Pons (tissue), 1 donor: Measurements from ENCODE around the gene CASQ2.

Experiments used
- DNase-seq: peaks from one replicate; pipeline ENCODE4 v3.0.0-alpha.2; 2016; ENCODE audit warnings: low spot score

CASQ2 gene

DNA sequence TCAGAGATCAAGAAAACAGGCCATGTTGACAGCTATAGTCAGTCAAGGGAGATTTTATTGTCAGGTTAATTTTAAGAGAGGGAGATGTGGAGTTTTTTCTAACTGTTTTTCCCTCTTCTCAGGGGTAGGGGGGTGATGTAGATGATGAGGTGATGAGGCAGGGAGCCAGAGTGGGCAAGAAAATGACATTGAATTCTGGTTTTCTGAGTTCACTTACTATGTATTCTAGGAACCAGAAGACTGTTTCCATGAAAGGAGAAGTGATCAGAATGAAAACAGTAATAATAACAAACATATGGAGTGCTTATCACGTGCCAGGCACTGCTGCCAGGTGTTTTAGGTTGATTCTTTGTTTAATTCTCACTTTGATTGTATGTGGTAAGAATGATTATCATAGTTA lies 40.2 kb downstream of the CASQ2 start:
- no peak for DNase-seq

DNA sequence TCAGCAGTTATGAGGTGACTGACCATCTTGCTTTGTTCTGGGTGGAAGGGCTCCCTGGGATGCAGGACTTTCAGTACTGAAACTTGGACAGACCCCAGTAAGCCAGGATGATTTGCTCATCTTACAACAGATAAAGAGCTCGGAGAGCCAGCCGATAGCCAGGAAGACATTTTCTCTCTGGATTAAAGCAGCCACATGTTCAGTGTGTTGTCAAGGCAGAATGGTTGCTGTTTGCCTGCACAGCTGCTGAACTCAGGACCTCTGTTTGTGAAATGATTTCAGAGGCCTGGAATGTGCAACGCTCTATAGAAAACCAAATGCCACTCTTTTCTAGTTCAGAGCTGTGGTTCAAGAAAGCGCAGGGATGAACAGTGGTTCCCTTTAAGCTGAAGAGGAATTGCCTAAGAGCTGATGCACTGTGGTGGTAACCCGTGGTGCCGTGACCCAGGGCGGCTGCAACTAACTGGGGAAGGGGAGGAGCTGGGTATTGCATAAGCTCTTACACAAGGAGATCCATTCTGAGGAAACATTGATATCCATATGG lies 40.7 kb downstream of the CASQ2 start:
- no peak for DNase-seq

DNA sequence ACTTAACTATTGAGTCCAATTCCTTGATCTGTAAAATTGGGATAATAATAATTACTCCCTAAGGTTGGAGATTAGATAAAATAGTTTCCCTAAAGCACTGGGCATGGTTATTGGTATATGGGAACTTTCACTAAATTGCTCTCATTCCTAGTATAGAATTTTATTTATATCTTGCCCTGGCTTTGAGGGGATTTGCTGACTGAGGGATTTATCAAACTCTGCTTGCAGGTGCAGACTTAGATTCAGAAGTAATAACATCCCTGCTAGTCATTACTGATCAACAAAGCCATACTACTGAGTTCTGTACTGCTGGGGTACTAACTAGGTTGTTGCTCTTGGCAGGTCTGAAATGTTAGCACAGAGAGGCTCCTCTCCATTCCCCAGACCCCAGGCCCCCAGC lies 41.9 kb downstream of the CASQ2 start:
- DNase-seq = no peak

DNA sequence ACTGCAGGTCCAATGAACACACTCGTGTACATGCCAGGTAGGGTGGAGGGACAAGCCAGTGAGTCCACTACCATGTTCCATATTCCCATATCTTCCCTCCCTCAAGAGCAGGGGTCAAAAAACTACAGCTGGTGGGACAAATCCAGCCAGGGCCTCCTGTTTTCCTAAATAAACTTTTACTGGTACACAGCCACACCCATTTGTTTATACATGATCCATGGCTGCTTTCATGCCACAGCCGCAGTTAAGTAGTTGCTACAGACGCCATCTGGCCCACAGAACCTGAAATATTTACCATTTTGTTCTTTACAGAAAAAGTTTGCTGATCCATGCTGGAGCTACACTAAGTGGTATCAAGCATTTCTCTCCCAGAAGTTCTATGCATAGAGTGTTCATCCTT lies 42.4 kb downstream of the CASQ2 start:
- no peak for DNase-seq

DNA sequence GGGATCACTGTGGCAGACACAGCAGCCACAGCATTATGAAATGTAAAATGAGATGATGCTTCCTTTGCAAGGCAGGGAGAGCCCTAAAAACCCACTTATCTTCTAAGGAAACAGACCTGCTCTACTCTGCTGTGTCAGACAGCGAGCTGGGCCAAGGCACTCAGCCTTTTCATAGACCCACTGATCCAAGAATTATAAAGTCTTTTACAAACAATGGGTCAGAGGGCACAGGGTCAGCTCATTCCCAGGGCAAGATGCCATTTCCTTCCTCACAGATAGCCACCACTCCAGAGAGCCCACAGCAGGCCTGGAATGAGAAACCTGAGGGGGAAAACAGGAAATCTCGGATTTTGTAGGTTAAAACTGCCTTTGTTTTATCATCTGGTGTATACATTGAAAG lies 42.9 kb downstream of the CASQ2 start:
- DNase-seq = no peak

DNA sequence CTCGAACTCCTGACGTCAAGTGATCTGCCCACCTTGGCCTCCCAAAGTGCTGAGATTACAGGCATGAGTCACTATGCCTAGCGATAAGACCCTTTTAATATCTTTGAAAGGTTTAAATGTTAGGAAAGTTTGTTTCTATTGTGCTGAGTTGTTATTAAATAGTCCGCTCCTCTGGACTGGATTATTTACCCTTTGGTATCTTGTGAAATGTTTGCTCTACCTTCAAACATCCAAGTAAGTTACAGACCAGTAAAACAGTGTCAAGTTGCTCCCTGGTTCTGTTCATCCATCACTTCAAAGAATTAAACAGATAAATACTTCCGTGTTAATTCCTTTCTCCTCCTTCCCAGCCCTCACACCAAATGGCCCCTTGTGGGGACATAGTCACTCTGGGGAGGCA lies 44.8 kb downstream of the CASQ2 start:
- no peak for DNase-seq

DNA sequence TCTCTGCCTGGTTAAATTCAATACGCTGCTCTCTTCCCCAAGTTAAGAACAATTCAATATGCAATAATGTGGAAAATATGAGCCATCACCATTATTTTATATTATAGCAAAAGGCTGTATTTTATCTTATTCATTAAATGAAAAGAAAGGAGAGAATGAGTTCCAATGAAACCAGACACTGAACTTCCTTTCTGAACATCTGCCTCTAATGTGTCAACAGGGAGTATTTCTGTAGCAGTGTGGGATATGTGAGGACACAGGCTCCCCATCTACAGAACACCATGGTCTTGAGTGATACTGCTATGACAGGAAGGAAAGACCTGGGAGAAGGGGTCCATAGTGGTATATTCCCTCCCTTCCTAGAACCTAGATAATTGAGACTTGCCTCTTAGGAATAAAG lies 46.3 kb downstream of the CASQ2 start:
- DNase-seq = no peak

DNA sequence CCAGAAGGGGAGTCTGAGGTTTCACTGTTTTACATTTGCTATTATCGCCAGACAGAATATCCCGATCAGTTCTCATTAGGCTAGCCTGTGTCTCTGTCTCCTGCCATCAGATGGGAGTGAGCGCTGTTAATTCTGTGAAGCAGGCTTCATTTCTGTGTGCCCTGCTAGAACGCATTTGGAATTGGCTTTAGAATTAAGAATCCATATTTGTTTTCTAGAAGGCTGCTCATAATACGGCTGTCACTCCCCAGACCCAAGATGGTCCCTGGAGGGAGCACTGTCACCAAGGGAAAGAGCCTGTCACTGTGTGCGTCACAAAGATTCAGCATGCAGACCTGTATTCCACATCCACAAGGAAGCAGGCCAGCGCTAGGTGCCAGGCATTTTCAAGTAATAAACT lies 49.2 kb downstream of the CASQ2 start:
- no peak for DNase-seq

DNA sequence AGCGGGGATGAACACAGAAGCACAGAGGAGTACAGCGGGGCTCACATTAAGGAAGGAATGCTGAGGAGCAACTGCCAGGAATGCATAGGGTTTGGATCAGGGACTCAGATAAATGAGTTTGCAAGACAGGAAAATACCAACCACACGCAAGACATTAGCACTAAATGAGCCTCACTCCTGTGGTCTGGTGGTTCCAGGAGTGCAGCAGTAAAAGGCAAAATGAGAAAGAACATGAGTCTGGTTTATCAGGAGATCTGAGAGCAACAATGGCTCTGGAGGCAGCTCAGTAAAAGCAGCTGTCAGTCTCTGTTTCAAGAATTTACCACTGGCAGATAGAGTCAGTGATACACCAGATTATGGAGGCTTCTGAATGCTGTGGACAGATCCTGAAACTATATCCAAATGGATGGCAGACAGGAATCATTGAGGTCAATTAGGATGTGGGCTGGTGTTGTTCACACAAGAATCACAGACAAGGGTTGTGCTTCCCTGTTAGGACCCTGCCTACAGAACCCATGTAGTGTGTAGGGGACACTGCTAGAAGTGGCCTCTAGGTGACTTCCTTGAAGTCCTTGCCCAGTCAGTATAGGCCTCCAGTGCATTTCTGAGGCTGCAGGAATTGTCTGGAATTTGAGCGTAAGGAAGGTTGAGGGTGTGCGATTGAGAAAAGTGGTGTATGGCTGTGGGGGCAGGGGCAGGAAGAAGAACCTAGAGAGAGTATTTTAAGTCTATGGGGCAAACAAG lies 50.3 kb downstream of the CASQ2 start:
- no peak for DNase-seq

DNA sequence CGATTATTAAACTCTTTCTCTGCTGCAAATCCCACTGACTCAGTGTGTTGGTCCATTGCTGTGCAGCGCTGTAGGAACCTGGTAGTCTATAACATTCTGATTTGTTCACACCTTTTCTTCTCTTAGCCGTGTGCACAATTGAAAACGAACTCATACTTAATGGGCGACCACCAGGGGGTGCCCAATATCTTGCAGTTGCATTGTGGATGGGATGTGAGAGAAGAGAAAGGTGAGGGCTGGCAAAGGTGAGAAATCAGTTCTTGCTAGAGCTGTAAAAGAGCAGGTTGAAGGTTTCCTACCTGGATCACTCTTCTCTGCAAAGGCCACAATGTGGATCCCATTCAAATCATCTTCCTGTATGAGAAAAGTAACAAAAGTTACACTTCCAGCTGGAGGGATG lies 51.0 kb downstream of the CASQ2 start:
- DNase-seq = peak; percentile 8

DNA sequence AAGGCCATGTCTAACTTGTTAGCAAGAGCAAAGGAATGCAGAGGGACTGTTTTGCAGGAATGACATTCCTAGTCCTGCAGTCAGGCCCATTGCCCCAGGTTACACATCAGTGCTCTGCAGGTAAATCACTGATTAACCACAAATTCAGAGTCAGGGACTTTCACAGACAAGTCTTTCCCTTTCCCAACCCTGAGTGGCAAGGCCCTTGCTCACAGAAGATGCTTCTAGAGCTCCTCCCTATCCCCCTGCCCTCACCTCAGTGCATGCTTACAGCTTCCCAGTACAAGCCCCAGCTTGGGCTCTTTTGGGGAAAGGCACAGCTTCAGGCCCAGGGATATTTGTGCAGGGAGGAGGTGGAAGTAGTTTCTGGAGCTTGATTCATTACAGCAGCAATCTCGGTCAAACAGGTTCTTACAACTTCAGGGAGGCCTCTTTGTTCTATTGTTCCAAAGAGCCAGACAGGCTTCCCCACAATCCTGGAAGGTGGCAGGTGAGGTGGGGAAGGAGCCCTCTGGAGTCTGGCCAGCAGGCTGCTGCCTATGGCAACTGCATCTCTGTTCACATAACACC lies 53.9 kb downstream of the CASQ2 start:
- no peak for DNase-seq

DNA sequence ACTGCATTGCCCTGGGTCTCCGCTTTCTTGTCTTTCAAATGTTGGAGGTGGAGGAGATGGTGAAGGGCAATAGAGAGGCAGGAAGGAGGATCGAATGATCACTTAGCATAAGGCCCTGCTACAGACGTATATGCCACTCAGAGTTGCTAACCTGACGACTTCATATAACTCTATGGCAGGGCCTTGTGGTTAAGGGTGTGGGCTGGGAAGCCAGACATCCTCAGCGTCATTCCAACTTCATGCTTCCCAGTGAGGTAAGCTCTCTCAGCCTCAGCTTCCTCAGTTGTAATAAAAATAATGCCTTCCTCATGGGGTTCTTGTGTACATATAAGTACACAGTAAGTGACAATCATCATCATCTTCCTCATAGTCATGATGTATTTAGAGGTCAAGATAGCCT lies 54.6 kb downstream of the CASQ2 start:
- DNase-seq = no peak

DNA sequence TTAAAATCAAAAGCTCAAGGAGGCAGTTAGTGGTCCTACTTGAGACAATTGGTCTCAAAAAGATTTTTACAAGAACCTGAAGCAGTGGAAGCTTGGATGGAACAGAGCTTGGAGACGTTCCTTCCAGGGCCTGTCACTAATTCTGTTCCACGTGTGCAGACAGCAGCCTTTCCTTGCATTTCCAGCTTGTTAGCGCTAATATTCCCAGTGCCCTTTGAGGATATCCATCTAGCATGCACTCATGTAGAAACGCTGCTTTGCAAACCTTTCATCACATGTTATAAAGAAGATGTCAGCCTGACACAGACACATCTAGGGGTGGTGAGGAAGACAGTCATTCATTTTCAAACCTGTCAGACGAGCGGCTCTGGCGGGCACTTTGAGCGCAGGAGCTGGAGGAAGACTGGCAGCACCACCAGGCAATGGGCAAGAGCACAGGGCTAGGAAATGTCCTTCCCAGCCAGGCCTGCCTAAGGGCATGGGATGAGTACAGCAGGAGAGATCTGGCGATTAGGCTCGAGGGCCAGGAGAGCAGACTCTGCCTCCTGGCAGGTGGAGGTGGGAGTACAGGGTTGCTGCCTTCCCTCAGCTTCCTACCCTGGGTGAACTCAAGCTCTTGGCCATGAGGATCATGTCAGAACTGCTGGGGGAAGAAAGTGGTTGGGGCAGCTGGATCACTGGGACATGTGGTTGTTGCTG lies 55.5 kb downstream of the CASQ2 start:
- DNase-seq = no peak

DNA sequence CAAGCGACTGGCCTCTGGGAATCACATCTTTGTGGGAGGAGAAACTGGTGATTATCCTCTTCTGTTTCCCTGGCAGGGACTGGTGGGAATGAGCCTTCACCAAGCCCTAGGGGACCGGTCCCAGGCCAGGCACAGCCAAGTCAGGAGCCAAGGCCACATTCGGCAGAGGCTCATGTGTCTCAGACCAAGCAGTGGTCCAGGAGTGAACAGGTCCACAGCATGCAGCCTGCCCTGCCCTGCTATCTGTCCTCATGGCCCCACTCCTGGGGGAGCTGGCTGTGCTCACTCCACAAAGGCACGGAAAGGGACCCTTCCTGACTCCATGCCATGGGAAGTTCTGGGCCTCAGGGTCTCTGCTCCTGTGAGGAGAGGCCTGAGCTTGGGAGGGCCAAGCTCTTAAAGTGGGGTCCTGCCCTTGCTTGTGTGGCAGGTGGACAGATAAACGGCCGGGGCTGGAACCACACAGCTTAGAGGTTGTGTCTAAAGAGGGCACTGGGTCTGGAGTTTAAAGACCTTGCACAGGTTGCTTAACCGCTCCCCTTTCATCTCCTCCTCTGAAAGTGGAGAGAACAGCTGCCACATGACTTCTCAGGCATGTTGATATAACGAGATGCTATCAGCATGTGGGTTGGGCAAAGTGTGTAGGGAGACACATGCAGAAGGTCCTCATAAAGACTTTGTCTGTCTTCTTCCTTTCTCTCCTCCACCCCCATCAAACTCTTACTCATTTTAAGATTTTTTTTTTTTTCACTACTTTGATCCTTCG lies 57.5 kb downstream of the CASQ2 start:
- no peak for DNase-seq

DNA sequence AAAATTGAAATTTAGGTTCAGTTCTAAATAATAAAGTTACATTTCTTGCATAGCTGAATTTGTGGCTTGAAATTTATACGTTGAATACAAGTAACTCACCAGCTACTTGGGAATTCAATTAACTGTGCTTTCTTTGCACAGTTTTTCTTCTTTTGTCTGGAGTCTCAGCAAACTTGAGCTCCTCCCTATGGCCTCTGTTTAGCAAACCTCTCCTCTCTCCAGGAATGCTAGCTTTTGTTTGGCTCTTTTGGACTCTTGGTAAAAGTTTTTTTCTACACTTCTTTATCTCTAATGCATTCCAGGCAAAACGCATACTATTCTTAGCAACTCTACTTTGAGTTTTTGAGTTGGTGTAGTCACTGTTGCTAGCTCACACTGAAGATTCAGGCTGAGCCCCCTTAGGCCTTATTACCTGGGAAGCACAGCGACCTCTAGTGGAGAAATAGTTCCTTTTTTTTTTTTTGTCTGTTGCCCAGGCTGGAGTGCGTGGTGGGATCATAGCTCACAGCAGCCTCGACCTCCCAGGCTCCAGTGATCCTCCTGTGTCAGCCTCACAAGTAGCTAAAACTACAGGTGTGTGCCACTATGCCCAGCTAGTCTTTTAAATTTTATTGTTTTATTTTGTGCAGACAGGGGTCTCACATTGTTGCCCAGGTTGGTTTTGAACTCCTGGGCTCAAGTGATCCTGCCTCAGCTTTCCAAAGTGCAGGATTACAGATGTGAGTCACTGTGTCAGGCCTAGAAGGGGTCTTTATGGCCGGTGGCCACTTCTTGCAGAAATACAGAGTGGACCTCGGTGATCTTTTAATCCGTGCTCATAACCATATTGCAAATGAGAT lies 61.7 kb downstream of the CASQ2 start:
- peak; percentile 20 for DNase-seq

DNA sequence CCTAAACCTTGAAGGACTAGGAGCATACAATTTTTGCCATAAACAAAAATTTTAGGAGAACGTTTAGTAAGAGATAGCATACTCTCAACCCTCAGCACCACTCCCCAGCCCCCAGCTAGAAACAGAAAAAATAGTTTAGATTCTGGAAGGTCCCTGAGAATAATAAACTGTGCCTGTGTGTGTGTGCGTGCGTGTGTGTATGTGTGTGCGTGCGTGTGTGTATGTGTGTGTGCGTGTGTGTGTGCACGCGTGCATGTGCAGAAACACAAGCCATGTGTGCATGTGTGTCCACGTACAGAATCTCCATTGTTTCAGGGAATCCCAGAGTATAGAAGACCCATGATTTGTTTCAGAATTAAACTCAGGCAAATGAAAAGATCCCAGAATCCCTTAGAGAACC lies 62.6 kb downstream of the CASQ2 start:
- DNase-seq = no peak

DNA sequence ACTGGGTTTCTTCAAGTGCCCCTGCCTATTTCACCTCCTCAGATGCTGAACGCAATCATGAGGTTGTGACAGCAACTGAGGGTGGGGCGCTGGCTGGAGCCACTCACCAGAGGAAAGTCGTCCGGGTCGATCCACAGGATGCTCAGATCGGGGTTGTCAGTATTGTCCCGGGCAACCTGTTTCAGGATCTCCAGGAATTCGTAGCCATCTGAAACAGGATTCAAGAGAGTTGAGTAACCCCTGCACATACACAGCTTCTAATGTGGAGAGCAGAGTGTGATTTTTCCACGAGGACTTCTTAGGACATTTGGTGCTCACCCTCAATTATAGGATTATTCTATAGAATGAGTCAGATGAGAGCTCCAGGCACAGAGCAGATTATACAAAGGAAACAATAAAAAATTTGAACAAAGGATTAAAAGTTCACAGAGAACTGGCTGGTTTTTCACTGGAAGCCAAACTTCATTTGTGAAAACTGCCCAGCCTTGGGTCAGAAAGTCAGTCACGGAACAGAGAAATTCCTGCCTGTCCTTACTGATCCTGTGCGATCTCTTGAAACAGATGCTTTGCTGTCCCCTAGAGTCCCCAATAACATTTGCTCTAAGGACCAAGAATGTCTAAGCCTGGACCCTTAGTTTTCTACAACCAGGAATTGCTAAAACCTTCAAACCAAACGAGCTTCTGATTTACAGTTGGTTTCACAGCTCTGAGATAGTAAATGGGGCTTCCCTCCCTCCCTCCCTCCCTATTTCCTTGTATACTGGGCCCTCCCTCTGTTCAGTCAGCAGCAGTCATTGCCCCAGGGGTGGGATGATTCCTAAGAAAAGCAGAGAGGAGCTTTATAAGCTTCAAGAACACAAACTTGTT lies 63.2 kb downstream of the CASQ2 start:
- no peak for DNase-seq

DNA sequence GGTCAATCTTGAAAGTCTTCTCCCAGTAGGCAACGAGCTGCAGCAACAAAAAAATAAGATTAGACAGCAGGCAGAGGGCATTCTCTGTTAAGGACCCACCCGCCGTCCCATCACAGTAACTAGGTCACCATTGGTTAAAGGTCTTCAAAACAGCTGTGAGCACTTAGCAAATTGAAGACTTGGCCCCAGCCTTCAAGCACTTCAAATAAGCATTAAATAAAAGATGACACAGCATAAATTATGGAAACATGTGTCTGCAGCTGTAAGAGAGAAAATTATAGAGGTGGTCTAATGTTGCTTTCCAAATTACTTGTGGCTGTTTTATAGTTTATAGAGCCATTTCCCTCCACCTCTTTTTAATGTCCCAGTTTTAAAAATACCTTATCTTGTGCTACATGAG lies 65.6 kb downstream of the CASQ2 start:
- DNase-seq = no peak

DNA sequence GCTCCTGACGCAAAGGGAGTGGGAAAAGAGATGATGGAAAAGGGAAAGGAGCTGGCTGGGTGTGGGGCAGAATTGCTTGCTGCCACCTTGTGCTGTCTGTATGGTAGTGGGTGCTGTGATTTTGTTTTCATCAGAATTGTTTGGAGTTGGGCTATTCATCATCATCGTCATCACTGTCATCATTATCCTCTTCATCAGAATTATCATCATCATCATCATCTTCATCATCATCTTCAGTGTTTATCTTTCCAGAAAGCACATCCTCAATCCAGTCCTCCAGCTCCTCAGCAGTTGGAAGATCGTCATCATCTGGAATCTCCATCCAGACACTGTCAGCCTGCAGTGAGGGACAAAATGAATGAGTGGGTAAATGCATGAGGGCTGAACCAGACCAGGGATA lies 67.4 kb downstream of the CASQ2 start:
- no peak for DNase-seq

DNA sequence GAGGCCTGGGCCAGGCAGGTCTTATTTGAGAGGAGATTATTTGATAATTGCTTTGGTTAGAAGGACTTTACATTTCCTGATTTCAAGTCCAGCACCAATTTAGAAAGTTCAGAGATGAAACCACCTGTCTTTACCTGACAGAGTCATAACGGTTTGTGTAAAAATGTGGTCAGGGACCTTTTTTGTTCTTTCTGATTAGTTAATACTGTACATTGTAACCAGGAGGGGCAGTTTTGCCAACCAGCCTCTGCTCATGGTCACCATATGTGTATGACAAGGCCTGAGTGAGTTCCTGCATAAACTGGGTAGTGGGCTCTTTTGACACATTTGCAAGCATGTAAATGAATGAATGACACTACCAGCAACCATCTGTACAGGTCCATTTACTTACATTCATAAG lies 70.9 kb downstream of the CASQ2 start:
- DNase-seq = no peak

DNA sequence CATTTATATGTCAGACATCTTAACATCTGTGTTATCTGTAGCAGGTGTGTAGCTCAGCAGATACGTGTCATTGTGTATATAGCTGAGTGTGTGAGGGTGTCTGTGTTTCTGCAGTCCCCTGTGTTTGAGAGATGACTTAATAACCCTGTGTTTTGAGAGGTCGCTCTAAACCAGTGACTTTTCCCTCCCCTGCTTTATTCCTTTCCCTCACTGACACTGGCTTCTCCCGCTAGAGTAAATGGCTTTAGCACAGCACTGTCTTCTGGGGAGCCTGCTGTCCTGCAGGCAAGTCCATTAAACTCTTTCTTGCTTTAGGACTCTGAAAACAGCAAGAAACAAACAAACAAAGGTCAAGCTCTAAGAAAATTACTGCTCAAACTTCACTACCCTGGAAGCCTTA lies 73.7 kb downstream of the CASQ2 start:
- DNase-seq = no peak
